Testis (tissue), 3 donors: Measurements from ENCODE around the gene MICAL1. TPM values are rescaled to one million over a fixed set of nuclear protein-coding genes. Genes with fewer than 3 reads are reported as not detected.

Experiments used
- DNase-seq: peaks from one replicate; pipeline ENCODE4 v3.0.0-alpha.2; 2019
- H3K27ac ChIP-seq, 2 donors: fragments of 200-600 bp; sonication (generic); one replicate each; pipeline ENCODE4 v1.5.1; 2019
- H3K27me3 ChIP-seq: fragments of 200-600 bp; sonication (generic); one replicate; pipeline ENCODE4 v1.5.1; 2019
- H3K36me3 ChIP-seq: fragments of 200-600 bp; sonication (generic); one replicate; pipeline ENCODE4 v1.5.1; 2017; ENCODE audit warnings: low read depth; ENCODE audit errors: missing control alignments
- H3K4me1 ChIP-seq: fragments of 200-600 bp; sonication (generic); one replicate; pipeline ENCODE4 v1.5.1; 2019
- H3K4me3 ChIP-seq, 2 donors: fragments of 200-600 bp; sonication (generic); one replicate each; pipeline ENCODE4 v1.5.1; 2017 to 2019
- H3K9me3 ChIP-seq: fragments of 200-600 bp; sonication (generic); one replicate; pipeline ENCODE4 v1.5.1; 2017
- POLR2A ChIP-seq: fragments of 450-650 bp; IDR thresholded peaks from one replicate; pipeline ENCODE4 v1.6.1; 2017; ENCODE audit warnings: antibody characterized with exemption, mild to moderate bottlenecking, moderate library complexity
- WGBS, 2 donors: methylation state at CpG; one replicate each; pipeline ENCODE4 v1.1.5; 2018; 5-methylcytosine and 5-hydroxymethylcytosine counted together
- intact Hi-C: fragments of 100-400 bp; cut with DNase I; formaldehyde crosslinking; loops from one replicate; pipeline ENCODE4 v1.15.1; 2023; ENCODE audit warnings: low total_unique reads
- polyA plus RNA-seq: library from polyadenylated mRNA; stranded (reverse); fragments of 350-450 nt; fragmentation: Illumina TruSeq; extraction: RNeasy Lipid Tissue Mini Kit (QIAGEN cat#74804); gene quantifications from one replicate; pipeline ENCODE4 v1.2.3, GENCODE V29; 2014; ENCODE audit warnings: low read depth, low replicate concordance; ENCODE audit not compliant: insufficient read depth
- total RNA-seq, 2 donors: library from RNA; depleted of rRNA; stranded (reverse); fragments of >200 nt; gene quantifications; one replicate each; pipeline ENCODE4 v1.2.3, GENCODE V29; 2016
- TF ChIP-seq, protein P1 (sequence below), 3 experiments: fragments of 450-650 bp in 2 of 3; fragments of 200-600 bp in 1 of 3; sonication (generic) in 1 of 3; IDR thresholded peaks; one replicate each; pipeline ENCODE4 v1.5.1; 2016 to 2019; ENCODE audit warnings: antibody characterized with exemption in 3 of 3, mild to moderate bottlenecking in 2 of 3, moderate library complexity in 1 of 3

Gene MICAL1
- total and polyA plus RNA-seq, 3 donors from 2014 or later: 34.6 to 61.9 (median 50.3) TPM

DNA sequence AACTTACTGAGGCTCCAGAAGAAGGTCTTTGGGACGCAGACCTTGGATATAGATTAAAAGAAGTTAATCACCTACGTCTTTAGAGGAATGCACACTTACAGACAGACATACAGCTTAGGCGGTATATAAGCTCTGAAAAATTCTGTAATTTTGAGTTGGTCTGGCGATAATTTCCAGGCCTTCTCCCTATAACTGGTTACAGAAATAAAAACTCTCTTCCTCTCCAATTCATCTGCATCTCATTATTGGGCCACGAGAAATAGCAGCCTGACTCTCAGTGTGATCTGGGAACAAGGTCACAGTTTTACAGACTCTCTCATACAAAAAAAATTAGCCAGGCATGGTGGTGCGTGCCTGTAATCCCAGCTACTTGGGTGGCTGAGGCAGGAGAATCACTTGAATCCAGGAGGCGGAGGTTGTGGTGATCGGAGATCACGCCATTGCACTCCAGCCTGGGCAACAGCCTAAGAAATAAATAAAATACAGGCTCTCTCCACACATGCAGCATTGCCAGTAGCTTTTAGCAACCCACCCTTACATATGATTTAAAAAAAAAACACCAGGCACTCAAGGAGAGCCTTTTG is 22.7 kb upstream of the MICAL1 start:
- H3K9me3 ChIP-seq: no peaks in the 10 kb centered on the region
- TF ChIP-seq, protein P1, sequence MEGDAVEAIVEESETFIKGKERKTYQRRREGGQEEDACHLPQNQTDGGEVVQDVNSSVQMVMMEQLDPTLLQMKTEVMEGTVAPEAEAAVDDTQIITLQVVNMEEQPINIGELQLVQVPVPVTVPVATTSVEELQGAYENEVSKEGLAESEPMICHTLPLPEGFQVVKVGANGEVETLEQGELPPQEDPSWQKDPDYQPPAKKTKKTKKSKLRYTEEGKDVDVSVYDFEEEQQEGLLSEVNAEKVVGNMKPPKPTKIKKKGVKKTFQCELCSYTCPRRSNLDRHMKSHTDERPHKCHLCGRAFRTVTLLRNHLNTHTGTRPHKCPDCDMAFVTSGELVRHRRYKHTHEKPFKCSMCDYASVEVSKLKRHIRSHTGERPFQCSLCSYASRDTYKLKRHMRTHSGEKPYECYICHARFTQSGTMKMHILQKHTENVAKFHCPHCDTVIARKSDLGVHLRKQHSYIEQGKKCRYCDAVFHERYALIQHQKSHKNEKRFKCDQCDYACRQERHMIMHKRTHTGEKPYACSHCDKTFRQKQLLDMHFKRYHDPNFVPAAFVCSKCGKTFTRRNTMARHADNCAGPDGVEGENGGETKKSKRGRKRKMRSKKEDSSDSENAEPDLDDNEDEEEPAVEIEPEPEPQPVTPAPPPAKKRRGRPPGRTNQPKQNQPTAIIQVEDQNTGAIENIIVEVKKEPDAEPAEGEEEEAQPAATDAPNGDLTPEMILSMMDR (IDR thresholded peaks at IDR 0.05): no peak
- no peak for TF ChIP-seq POLR2A
- H3K36me3 ChIP-seq: no peaks in the 10 kb centered on the region
- intact Hi-C loops: no loop called here
- no peak overlapping the region for H3K4me3 ChIP-seq
- H3K27ac ChIP-seq: no peak overlapping the region
- no peak for DNase-seq
- 85 to 86% methylated on average over 9 of the region's 9 CpGs for WGBS, 2 donors
- H3K4me1 ChIP-seq: peaks cover 8% of the 10 kb centered on the region
- H3K27me3 ChIP-seq: no peaks in the 10 kb centered on the region

DNA sequence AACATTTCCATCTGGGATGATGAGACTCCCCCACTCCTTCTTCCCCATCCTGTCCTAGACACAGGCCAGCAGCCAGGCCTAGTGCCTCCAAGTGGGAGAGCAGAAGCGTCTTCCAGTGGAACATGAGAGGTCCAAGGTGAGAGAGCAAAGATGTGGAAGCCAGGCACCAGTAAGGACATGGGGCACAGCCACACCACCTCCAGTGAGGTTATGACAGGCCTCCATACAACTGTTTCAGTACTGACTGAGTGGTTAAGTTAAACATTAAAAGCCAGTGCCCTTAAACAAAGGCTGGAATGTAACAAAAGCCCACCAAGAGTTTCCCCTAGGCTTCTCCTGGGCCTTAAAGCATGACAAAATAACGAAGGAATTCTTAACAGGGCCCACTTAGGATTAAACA is 22.2 kb upstream of the MICAL1 start:
- WGBS, 2 donors: 60 to 72% methylated on average over 2 of the region's 2 CpGs
- Histone ChIP-seq H3K27ac (no peak overlapping the region), H3K36me3 (no peaks in the 10 kb centered on the region), H3K4me1 (peaks cover 8% of the 10 kb centered on the region), H3K9me3 (no peaks in the 10 kb centered on the region), H3K4me3 (no peak overlapping the region), H3K27me3 (no peaks in the 10 kb centered on the region)
- intact Hi-C loops: no loop called here
- DNase-seq: no peak
- no peak for TF ChIP-seq POLR2A
- TF ChIP-seq, protein P1 (IDR thresholded peaks at IDR 0.05): no peak

DNA sequence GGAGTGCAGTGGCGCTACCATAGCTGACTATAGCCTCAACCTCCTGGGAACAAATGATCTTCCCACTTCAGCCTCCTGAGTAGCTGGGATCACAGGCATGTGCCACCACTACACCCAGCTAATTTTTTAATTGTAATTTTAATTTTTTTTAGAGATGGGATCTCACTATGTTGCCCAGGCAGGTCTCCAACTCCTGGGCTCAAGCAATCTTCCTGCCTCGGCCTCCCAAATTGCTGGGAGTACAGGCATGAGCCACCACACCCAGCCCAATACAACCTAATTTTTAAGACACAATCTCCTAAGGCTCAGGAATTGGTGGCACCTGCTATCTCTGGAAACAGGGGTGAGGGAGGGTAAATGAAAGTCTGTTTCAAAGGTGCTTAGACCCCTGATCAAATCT is 21.6 kb upstream of the MICAL1 start:
- H3K36me3 ChIP-seq: no peaks in the 10 kb centered on the region

DNA sequence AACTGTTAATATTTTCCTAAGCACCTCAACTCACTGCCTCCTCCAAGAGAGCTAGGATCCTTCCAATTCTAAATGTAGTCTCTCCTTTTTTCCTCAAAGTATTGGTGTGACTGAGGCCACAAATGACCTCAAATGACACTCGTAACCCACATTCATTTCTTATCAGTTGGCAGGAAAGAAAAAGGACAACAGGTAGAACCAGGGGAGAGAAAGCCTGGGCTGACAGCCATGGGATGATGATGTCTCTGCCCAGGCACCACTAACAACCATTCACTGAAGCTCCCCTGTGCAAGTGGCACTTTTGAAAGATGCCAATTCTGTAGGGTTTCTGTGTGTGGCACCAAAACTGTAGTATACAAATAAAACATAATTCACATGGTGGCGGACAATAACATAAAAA is 20.1 kb upstream of the MICAL1 start:
- peaks cover 3% of the 10 kb centered on the region for H3K4me1 ChIP-seq
- H3K27ac ChIP-seq: no peak overlapping the region
- 87 to 94% methylated on average over 2 of the region's 2 CpGs for WGBS, 2 donors
- no peak for DNase-seq
- no peak for TF ChIP-seq POLR2A
- TF ChIP-seq, protein P1 (IDR thresholded peaks at IDR 0.05): no peak
- intact Hi-C loops: no loop called here
- no peaks in the 10 kb centered on the region for H3K36me3 ChIP-seq
- H3K27me3 ChIP-seq: no peaks in the 10 kb centered on the region
- H3K4me3 ChIP-seq: no peak overlapping the region
- no peaks in the 10 kb centered on the region for H3K9me3 ChIP-seq

More for the DNA sequence above, 21.6 kb upstream of the MICAL1 start:
- no peaks in the 10 kb centered on the region for H3K9me3 ChIP-seq
- TF ChIP-seq, protein P1 (IDR thresholded peaks at IDR 0.05): no peak
- no peak for TF ChIP-seq POLR2A
- H3K27ac ChIP-seq: no peak overlapping the region
- no peak overlapping the region for H3K4me3 ChIP-seq
- intact Hi-C loops: no loop called here
- H3K4me1 ChIP-seq: peaks cover 7% of the 10 kb centered on the region
- H3K27me3 ChIP-seq: no peaks in the 10 kb centered on the region
- DNase-seq: no peak
- WGBS, 2 donors: 95 to 97% methylated on average over 2 of the region's 2 CpGs

DNA sequence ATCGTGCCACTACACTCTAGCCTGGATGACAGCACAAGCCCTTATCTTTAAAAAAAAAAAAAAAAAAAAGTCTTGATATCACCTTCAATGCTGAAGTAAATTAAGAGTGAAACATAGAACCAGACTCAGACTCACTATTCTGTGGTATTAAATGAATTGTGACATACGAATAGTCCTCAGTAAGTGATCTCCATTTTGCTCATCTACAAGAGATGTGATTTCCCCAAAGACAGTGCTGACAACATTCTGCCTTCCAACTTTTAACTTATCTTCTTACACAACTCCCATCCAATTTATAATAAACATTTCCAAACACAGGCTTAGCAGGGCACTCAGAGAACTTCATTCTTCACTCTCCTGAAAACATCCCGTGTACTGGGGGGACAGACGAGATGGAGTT is 19.4 kb upstream of the MICAL1 start:
- intact Hi-C loops: no loop called here
- no peak for DNase-seq
- no peaks in the 10 kb centered on the region for H3K9me3 ChIP-seq
- peaks cover 3% of the 10 kb centered on the region for H3K4me1 ChIP-seq
- H3K4me3 ChIP-seq: no peak overlapping the region
- H3K36me3 ChIP-seq: no peaks in the 10 kb centered on the region
- no peak overlapping the region for H3K27ac ChIP-seq
- no peaks in the 10 kb centered on the region for H3K27me3 ChIP-seq
- TF ChIP-seq, protein P1 (IDR thresholded peaks at IDR 0.05): no peak
- TF ChIP-seq POLR2A: no peak
- WGBS, 2 donors: 91 to 95% methylated on average over 4 of the region's 4 CpGs
